Hepatic stellate cell (primary cell): Measurements from ENCODE around the gene MUS81.
"Not testable (repeated sequence)": the region's sequence is repeated elsewhere in the genome, so short reads cannot be mapped to it uniquely, and the experiment has no call there.

Experiments
- DNase-seq: peaks from one replicate; pipeline ENCODE4 v3.0.0; 2011; ENCODE audit warnings: low spot score

The MUS81 gene

DNA sequence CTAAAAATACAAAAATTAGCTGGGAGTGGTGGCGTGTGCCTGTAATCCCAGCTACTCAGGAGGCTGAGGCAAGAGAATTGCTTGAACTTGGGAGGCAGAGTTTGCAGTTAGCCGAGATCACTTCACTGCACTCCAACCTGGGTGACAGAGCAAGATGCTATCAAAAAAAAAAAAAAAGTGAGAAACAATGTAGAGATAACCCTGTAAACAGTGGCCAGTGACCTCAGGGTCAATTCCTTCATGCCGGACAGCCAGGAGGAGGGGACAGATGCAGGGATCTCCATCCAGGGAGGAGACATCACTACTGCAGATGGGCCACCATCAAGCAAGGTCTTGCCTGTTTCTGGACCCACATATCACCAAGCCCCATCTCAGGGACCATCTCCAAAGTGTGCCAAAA lies 12.5 kb upstream of the MUS81 start:
- DNase-seq: no peak

- not testable (repeated sequence) for DNase-seq
Measured at GRCh38 chr11:65848693-65849092, 11.5 kb upstream of the MUS81 start.

- DNase-seq: no peak
Measured at GRCh38 chr11:65849366-65849765, 10.9 kb upstream of the MUS81 start.

- DNase-seq: no peak
Measured at GRCh38 chr11:65849771-65850216, 10.4 kb upstream of the MUS81 start.

DNA sequence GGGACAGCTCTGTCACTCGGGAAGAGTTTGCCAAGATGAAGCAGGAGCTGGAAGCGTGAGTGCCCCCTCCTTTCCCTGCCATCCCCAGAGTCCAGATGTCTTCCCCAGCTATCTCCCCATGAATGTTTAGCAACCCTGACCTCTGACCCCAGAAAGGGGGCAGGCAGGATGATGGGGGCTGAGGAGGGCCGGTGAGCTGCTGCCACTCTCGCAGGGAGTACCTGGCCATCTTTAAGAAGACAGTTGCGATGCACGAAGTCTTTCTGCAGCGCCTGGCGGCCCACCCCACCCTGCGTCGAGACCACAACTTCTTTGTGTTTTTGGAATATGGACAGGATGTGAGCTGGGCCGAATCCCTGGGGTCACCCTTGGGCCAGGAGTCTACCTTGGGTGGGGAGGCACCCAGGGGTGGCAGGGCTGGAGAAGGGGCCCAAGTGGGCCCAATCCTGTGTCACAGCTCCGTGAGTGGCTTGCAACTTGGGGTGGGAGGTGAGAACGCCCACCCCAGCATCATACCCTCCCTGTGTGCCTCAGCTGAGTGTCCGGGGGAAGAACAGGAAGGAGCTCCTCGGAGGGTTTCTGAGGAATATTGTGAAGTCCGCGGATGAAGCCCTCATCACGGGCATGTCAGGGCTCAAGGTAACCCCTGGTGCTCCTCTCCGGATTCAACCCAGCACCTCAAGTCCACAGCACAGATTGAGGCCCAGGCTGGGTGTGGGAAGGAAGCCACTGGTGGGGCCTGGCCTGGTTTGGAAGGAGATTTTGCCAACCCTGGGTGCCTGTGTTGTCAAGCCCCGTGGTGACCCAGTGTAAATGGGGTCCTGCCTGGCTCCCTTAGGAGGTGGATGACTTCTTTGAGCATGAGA lies 9.8 kb upstream of the MUS81 start:
- no peak for DNase-seq

- DNase-seq: no peak
Measured at GRCh38 chr11:65851083-65851579, 9.1 kb upstream of the MUS81 start.

GRCh38 chr11:65851811-65852507 lies 8.3 kb upstream of the MUS81 start:
- DNase-seq: no peak

DNA sequence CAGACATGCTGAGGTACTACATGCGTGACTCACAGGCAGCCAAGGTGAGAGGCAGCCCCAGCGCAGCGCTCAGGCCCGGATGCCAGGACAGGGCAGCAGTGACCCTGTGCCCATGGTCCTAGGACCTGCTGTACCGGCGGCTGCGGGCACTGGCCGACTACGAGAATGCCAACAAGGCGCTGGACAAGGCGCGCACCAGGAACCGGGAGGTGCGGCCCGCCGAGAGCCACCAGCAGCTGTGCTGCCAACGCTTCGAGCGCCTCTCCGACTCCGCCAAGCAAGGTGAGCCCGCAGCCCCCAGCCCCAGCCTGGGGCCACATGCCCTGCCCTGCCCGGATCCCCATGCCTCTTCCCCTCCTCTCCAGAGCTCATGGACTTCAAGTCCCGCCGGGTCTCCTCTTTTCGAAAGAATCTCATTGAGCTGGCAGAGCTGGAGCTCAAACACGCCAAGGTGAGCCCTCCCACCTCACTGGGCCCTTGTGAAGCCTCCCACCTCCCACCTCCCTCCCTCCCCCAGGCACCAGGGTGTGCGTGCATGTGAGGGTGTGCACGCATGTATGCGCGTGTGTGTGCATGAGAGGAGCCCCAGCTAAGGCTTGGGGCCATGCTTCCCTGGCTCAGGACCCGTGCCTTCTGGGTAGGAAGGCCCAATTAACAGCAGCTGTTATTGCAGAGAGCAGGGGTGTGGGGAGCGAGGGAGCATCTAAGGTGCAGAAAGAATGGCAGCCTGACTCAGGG lies 7.6 kb upstream of the MUS81 start:
- DNase-seq: no peak

DNA sequence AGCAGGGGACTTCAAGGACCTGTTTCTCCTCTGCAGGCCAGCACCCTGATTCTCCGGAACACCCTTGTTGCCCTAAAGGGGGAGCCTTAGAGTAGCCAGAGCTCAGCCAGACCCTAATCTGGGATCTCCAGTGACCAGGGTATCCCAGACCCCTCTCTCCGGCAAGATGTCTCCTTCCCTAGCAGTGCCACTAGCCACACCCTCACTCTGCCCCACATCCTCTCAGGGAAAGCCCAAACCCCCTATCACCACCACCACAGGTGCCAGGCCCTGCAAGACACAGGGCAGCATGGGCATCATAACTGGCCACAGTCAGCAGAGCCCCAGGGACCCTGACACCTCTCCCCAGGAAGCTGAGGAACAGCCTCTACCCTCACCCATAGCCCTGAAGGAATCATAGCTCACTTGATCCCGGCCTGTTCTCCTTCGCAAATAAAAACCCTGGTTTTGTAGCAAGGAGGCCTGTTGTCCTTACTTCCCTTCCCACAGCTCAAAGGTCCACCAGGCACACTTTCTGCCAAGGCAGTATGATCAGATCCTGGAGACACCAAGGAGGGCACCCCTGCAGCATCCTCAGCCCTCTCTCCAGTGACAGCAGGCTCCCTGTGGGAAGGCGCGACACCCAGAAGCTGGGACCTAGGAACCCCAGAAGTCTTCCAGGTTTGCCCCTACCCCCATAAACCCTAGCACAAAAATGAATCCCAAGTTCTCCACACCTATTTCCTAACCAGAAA lies 6.8 kb upstream of the MUS81 start:
- no peak for DNase-seq

DNA sequence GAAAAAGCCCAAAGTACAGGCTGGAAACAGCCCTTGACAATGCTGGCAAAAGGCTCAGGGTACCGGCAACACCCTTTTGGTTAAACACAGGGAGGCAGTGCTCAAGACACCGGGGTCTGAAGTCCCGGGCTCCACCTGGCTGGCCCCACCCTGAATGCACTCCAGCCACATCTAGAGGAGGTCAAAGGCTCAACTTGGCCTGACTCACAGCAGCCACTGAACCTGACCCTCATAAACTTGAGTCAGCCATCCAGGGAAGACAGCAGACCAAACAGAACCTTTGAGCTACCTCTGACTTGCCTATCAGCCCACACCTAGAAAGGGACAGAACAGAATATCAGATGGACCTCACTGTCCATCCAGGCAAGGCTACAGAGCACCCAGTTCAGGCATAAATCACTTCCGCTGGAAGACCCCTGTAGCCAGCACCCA lies 6.1 kb upstream of the MUS81 start:
- no peak for DNase-seq

DNA sequence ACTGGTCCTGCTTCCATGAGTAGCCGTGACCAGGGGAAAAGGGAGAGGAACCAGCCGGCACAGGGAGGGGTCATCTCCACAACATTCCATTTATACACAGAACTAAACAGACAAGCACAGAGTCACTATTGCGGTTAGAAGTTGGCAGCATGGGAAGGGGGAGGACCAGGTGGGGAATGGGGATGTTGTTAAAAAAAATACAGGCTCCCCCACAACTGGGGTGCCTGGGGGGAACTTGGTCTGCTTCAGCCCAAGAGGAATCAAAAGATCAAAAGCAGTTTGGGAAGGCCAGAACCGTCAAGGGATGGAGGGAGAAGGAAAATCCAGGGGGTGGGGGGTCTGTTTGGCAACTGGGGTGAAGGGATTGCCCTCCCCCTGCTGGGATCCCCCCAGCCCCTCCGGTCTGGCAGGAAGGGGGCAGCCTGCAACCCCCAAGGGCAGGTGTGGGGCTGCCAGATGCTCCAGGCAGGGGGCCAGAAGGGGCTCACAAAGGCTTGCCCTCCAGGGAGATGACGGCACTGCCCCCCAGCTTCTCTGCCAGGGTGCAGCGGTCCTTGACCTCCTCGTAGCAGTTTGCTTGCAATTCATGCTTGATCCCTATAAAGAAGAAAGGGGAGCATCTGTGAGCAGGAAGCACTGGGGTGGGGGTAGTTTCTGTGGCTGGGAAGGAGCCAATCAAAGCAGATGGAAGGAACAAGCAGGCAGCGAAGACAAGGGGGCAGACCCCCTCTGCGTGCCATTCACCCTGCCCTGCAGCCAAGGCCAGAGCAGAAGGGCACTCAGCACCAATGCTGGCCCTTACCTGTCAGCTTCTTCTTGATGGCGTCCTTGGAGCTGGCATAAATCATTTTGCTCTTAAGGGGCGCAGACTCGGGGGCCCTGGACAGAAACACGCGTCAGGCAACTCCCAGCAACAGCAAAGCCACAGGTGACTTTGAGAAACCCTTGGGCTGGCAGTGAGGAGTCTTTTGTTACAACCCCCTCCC lies 5.1 kb upstream of the MUS81 start:
- no peak for DNase-seq

DNA sequence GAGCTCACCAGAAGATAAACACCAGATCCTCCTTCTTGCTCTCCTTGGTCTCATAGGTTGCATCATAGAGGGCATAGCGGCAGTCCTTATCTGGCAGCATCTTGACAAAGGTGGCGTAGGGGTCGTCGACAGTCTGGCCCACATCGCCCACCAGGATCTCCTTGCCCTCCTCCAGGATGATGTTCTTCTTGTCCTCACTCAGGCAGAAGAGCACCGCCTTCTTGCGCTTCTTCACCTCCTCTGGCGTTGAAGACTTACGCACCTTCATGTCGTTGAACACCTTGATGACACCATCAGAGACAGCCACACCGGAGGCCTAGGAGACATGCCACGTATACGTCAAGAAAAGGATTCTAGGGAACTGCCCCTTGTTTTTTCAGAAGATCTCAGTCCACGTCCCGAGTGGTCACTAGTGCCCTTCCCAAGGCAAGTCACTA lies 4.3 kb upstream of the MUS81 start:
- no peak for DNase-seq

DNA sequence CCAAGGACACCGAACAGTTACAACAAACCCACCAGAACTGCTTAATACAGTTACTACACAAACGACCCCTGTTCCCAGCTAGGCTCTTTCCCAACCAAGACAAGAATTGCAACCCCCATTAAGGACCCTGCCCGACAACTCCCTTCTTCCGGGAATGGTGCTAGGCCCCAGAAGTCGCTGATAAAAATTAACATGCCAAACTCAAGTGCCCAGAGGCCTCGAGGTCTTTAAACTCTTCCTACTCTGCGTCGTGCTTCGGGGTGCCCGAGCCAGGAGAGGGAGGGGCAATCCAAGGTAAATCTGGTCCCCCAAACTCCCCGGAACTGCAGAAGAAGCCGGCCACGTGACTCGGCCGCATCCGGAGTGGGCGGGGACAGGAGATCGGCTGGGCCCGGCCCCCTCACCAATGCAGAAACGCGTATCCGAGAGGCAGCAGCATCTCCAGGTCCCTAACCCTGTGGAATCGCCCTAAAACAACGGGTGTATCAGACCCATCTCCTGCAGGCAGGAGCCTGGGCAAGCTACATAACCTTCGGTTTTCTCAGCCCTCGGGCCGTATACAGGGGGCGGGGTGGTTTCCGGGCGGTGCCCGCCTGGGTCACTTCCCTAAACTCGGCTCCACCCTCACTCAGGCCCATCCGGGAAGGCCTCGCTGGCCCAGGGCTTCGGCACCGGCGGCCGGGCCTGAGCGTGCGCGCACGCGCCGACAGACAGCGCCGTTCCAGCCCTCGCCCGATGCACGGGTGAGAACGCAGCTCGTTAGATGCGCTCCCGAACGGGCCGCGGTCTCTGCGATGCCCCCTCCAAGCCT lies 3.3 kb upstream of the MUS81 start:
- peak; percentile 78 for DNase-seq

GRCh38 chr11:65857500-65857852 lies 2.8 kb upstream of the MUS81 start:
- no peak for DNase-seq

DNA sequence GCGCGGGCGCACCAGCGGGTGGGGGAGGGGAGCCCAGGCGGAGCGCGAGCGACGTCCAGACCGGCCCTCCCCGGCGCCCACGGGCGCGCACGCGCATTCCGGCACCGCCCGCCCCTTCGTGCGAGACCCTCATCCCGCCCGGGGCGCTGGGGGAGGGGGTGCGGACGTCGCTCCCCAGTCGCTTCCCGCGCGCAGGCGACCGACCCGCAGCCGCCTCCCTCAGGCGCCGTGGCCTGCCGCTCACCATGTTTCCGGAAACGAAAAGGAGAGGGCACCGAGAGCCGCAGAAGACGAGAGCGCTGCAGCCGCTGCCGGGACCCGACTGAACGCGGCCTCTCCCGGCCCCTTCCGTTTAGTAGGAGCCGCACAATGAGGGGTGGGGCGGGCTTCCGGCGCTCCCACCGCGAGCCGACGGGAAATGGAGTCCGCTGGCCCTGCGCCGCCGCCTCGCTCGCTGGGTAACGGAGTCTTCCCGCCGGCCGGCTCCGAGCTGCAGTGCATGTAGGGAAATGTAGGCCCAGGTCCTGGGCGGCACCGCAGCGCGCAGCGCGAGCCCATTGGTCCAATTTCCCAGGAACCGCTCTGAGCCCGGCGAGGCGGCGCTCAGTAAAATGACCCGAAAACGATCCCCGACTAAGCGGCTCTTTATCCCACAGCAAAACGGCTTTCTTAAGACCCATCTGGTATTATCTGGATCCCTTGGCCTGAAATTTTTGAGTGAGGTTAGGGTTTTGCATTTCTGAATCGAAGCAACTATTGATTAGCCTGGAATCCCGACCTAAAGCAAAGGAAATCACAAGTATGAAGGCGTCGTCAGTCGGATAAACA lies 2.2 kb upstream of the MUS81 start, which contains the start of gene CFL1:
CFL1 (minus strand) TSS at position 328 of the 828 bp plus-strand sequence; CDS start at position 247, 81 bp downstream.
- DNase-seq: peak; percentile 94

- DNase-seq: no peak
Measured at GRCh38 chr11:65858681-65859087, 1.5 kb upstream of the MUS81 start.

- peak; percentile 97 for DNase-seq
Measured at GRCh38 chr11:65859095-65859811, 980 bp upstream of the MUS81 start.

DNA sequence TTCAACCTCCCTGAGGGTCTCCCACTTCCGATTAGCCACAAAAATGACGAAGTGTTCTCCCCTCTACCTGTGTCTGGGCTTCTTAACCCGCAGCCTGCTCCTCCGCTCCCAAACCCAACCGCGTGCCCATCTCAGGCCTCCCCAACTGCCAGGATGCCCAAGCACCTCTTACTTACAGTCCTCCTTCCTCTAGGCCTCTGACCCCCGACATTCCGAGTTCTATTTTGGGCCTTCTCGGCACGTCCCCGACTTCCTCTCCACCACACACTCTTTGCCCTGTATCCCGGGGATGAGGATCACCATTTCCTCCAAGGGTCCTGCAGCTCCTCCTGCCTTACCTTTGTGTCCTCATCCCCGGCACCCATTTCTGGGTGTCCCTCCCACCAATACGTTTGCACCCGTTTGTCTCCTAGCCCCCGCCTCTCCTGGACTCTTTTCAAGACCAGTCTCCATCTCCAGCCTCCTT lies 388 bp upstream of the MUS81 start:
- no peak for DNase-seq
